IMR-90 (cell line): ENCODE results near the gene RAB27A. TPM values are rescaled to one million over a fixed set of nuclear protein-coding genes. Genes with fewer than 3 reads are reported as not detected.

Experiments
- ATAC-seq: fragments of 200-7000 bp; cut with Tn5 transposase; 2 replicates; pipeline ENCODE4 v1.9.1; 2020; ENCODE audit warnings: low read depth, mild to moderate bottlenecking, moderate library complexity
- BruUV-seq: library from RNA; stranded (reverse); fragments of 400-500 nt; replicated peaks from 2 replicates; lab custom pipeline; 2021; lab: Mats Ljungman, UMichigan
- CTCF ChIA-PET: fragments of 300-600 bp; formaldehyde crosslinking; extraction: SDS; loops from one replicate; lab custom pipeline; 2021; ENCODE audit warnings: antibody characterized with exemption; lab: Yijun Ruan, JAX
- POLR2A ChIA-PET: fragments of 300-600 bp; sonication (Branson Sonifier 250); formaldehyde crosslinking; loops from one replicate; lab custom pipeline; 2022; ENCODE audit warnings: antibody characterized with exemption; ENCODE audit not compliant: unreplicated experiment; lab: Charles Lee
- DNase-seq: peaks from one replicate; pipeline ENCODE4 v3.0.0; 2013
- H2AFZ ChIP-seq: replicated peaks from 2 replicates; pipeline ENCODE3; 2013; ENCODE audit warnings: low read length, mild to moderate bottlenecking; ENCODE audit not compliant: poor library complexity
- H2AK5ac ChIP-seq: 2 replicates; pipeline ENCODE4 v1.6.1; 2013; ENCODE audit warnings: low read depth, low read length, inconsistent platforms
- H2AK9ac ChIP-seq: replicated peaks from 2 replicates; pipeline ENCODE3; 2013; ENCODE audit warnings: mild to moderate bottlenecking, low read depth, low read length, moderate library complexity; ENCODE audit not compliant: poor library complexity
- H2BK120ac ChIP-seq: 2 replicates; pipeline ENCODE4 v1.6.1; 2013; ENCODE audit warnings: low read depth, low read length, inconsistent platforms
- H2BK15ac ChIP-seq: 3 replicates; pipeline ENCODE4 v1.6.1; 2013; ENCODE audit warnings: low read depth, low read length, inconsistent platforms
- H2BK20ac ChIP-seq: 2 replicates; pipeline ENCODE4 v1.6.1; 2013; ENCODE audit warnings: low read depth, mild to moderate bottlenecking, inconsistent platforms, low read length, moderate library complexity
- H2BK5ac ChIP-seq: 2 replicates; pipeline ENCODE4 v1.6.1; 2013; ENCODE audit warnings: mild to moderate bottlenecking, low read depth, low read length, inconsistent platforms; ENCODE audit not compliant: poor library complexity, severe bottlenecking
- H3K14ac ChIP-seq: replicated peaks from 2 replicates; pipeline ENCODE4 v1.6.1; 2013; ENCODE audit warnings: low read depth, low read length, inconsistent platforms
- H3K18ac ChIP-seq: 2 replicates; pipeline ENCODE4 v1.6.1; 2013; ENCODE audit warnings: low read depth, low read length, control low read depth
- H3K23ac ChIP-seq: 2 replicates; pipeline ENCODE4 v1.6.1; 2013; ENCODE audit warnings: low read depth, low read length, inconsistent platforms
- H3K27ac ChIP-seq: 2 replicates; pipeline ENCODE4 v1.5.1; 2013; ENCODE audit warnings: mild to moderate bottlenecking, control low read depth, low read length; ENCODE audit not compliant: insufficient read depth
- H3K27me3 ChIP-seq: 2 replicates; pipeline ENCODE4 v1.6.1; 2013; ENCODE audit warnings: low read length; ENCODE audit not compliant: control insufficient read depth, insufficient read depth
- H3K36me3 ChIP-seq: 2 replicates; pipeline ENCODE4 v1.6.1; 2013; ENCODE audit warnings: low read length, mixed read lengths; ENCODE audit not compliant: control insufficient read depth, insufficient read depth
- H3K4ac ChIP-seq: 2 replicates; pipeline ENCODE4 v1.6.1; 2013; ENCODE audit warnings: low read depth, low read length, inconsistent platforms
- H3K4me1 ChIP-seq: 2 replicates; pipeline ENCODE4 v1.6.1; 2013; ENCODE audit warnings: low read length, mixed read lengths; ENCODE audit not compliant: control insufficient read depth, insufficient read depth
- H3K4me2 ChIP-seq: 2 replicates; pipeline ENCODE4 v1.6.1; 2013; ENCODE audit warnings: low read depth, mild to moderate bottlenecking, control low read depth, low read length, moderate library complexity
- H3K4me3 ChIP-seq: 2 replicates; pipeline ENCODE4 v1.5.1; 2013; ENCODE audit warnings: low read depth, mild to moderate bottlenecking, control low read depth, low read length, moderate library complexity; ENCODE audit not compliant: insufficient read depth
- H3K56ac ChIP-seq: 2 replicates; pipeline ENCODE4 v1.6.1; 2013; ENCODE audit warnings: low read length, inconsistent platforms; ENCODE audit not compliant: insufficient read depth; ENCODE audit errors: extremely low read depth
- H3K79me1 ChIP-seq, 2 experiments: 2 replicates each; pipeline ENCODE4 v1.6.1; 2013; ENCODE audit warnings: low read length in 2 of 2, inconsistent platforms in 1 of 2, low read depth in 1 of 2
- H3K9ac ChIP-seq: 2 replicates; pipeline ENCODE4 v1.6.1; 2013; ENCODE audit warnings: low read depth, low read length, control low read depth
- H3K9me1 ChIP-seq: 2 replicates; pipeline ENCODE4 v1.6.1; 2013; ENCODE audit warnings: low read length, inconsistent platforms; ENCODE audit not compliant: insufficient read depth
- H3K9me3 ChIP-seq: 2 replicates; pipeline ENCODE4 v1.6.1; 2013; ENCODE audit warnings: low read length; ENCODE audit not compliant: control insufficient read depth, insufficient read depth
- H4K20me1 ChIP-seq: 2 replicates; pipeline ENCODE4 v1.6.1; 2013; ENCODE audit warnings: low read length, inconsistent platforms; ENCODE audit not compliant: insufficient read depth
- H4K5ac ChIP-seq: 2 replicates; pipeline ENCODE4 v1.6.1; 2013; ENCODE audit warnings: mild to moderate bottlenecking, low read depth, low read length, control low read depth
- H4K8ac ChIP-seq, 2 experiments: 2 replicates each; pipeline ENCODE4 v1.6.1; 2013; ENCODE audit warnings: low read depth in 2 of 2, low read length in 2 of 2, control low read depth in 1 of 2, inconsistent platforms in 1 of 2
- H4K91ac ChIP-seq: 2 replicates; pipeline ENCODE4 v1.6.1; 2013; ENCODE audit warnings: low read depth, low read length, inconsistent platforms; ENCODE audit not compliant: insufficient read depth
- BHLHE40 ChIP-seq: fragments of 150-350 bp; IDR thresholded peaks from 2 replicates; pipeline ENCODE4 v1.6.1; 2016; ENCODE audit warnings: mild to moderate bottlenecking, low read depth, low read length
- WGBS, 2 experiments: methylation state at CpG; one replicate each; pipeline versions ENCODE4 v1.1.5 to v1.1.7; 2013; ENCODE audit warnings: missing lambda C conversion rate in 2 of 2; ENCODE audit not compliant: insufficient read length in 1 of 2; ENCODE audit errors: extremely low coverage in 2 of 2; 5-methylcytosine and 5-hydroxymethylcytosine counted together
- dilution Hi-C: fragments of 300-500 bp; cut with HindIII; formaldehyde crosslinking; loops from one replicate; pipeline ENCODE4 v1.14.3; 2018; ENCODE audit warnings: low sequenced_read_pairs; ENCODE audit not compliant: unreplicated experiment
- in situ Hi-C: fragments of 300-500 bp; cut with MboI; formaldehyde crosslinking; loops from 3 replicates; pipeline ENCODE4 v1.14.3; 2019; ENCODE audit warnings: low sequenced_read_pairs, inconsistent platforms, mixed read lengths
- intact Hi-C: fragments of 100-400 bp; cut with micrococcal nuclease; formaldehyde crosslinking; loops from 2 replicates; pipeline ENCODE4 v1.10.0; 2022
- polyA plus RNA-seq, 3 experiments: library from polyadenylated mRNA; depleted of rRNA; stranded (reverse); fragments of >200 nt; gene quantifications; 2 replicates each; pipeline ENCODE4 v1.2.3, GENCODE V29; 2012; ENCODE audit warnings: low replicate concordance in 1 of 3
- total RNA-seq: library from RNA; depleted of rRNA; stranded (reverse); fragments of >200 nt; gene quantifications from 2 replicates; pipeline ENCODE4 v1.2.3, GENCODE V29; 2012

The RAB27A gene
- total and polyA plus RNA-seq, 2 of the 4 experiments (the other 2 are of a cell fraction) = 4.8 to 13.7 TPM

- Histone ChIP-seq H3K4me3 (no peak overlapping the region), H3K14ac (no peak overlapping the region), H2BK20ac (no peak overlapping the region), H3K9me1 (peaks cover 3% of the 10 kb centered on the region; the same call in 1 of the 2 replicates), H4K20me1 (no peaks in the 10 kb centered on the region), H3K4me2 (no peak overlapping the region), H3K18ac (no peak overlapping the region), H4K8ac (no peak overlapping the region), H4K91ac (no peak overlapping the region), H2AFZ (no peak overlapping the region), H3K9ac (no peak overlapping the region), H3K4me1 (no peaks in the 10 kb centered on the region), H3K36me3 (0 out of 2 replicates have a peak, but pooled peaks cover 1% of the 10 kb centered on the region), H3K4ac (no peak overlapping the region), H3K23ac (no peak overlapping the region), H3K79me1 (peaks cover 0 to 3% of the 10 kb centered on the region in 2 experiments; a peak in 2 of 4 replicates), H2AK5ac (no peak overlapping the region), H2BK120ac (no peak overlapping the region), H3K9me3 (no peaks in the 10 kb centered on the region), H2AK9ac (no peak overlapping the region), H4K5ac (no peak overlapping the region), H2BK15ac (no peak overlapping the region), H3K27ac (no peak overlapping the region), H3K56ac (no peak overlapping the region), H3K27me3 (no peaks in the 10 kb centered on the region), H2BK5ac (no peak overlapping the region)
- dilution Hi-C loops = no loop called here
- no peak for TF ChIP-seq BHLHE40
- DNase-seq (no peak), ATAC-seq (no peak)
- ChIA-PET CTCF (no interaction called here), POLR2A (no interaction called here)
- no TSS peak for BruUV-seq
- intact Hi-C loops = no loop called here
- no CpG with 5 or more reads among the region's 6 CpGs for WGBS, 2 experiments
- in situ Hi-C loops = no loop called here
Observed at GRCh38 chr15:55237219-55238130, 52.1 kb downstream of the RAB27A start.
